Endodermal cell (in vitro differentiated cells): ENCODE measurements around the gene CELF2. TPM values are rescaled to one million over a fixed set of nuclear protein-coding genes. Genes with fewer than 3 reads are reported as not detected.

ENCODE experiments used
- DNase-seq: peaks from one replicate; pipeline ENCODE4 v3.0.0-alpha.2; 2017
- H3K27ac ChIP-seq: 2 replicates; pipeline ENCODE4 v1.5.1; 2013; ENCODE audit warnings: mild to moderate bottlenecking, low read depth, low read length, moderate library complexity
- H3K27me3 ChIP-seq: 2 replicates; pipeline ENCODE4 v1.6.1; 2013; ENCODE audit warnings: mild to moderate bottlenecking, low read length, moderate library complexity; ENCODE audit not compliant: insufficient read depth, control insufficient read depth, poor library complexity, severe bottlenecking
- H3K36me3 ChIP-seq: 2 replicates; pipeline ENCODE4 v1.7.0; 2013; ENCODE audit warnings: mild to moderate bottlenecking, low read length, moderate library complexity; ENCODE audit not compliant: control insufficient read depth, insufficient read depth
- H3K4me1 ChIP-seq: one replicate; pipeline ENCODE4 v1.7.0; 2013; ENCODE audit warnings: low read length; ENCODE audit not compliant: control insufficient read depth, insufficient read depth
- H3K4me3 ChIP-seq: 2 replicates; pipeline ENCODE4 v1.5.1; 2013; ENCODE audit warnings: mild to moderate bottlenecking, low read length, moderate library complexity
- H3K9ac ChIP-seq: 2 replicates; pipeline ENCODE4 v1.6.1; 2013; ENCODE audit warnings: mild to moderate bottlenecking, low read length, moderate library complexity; ENCODE audit not compliant: poor library complexity, severe bottlenecking; ENCODE audit errors: extremely low read depth
- H3K9me3 ChIP-seq: 2 replicates; pipeline ENCODE4 v1.6.1; 2013; ENCODE audit warnings: mild to moderate bottlenecking, low read length, moderate library complexity; ENCODE audit not compliant: control insufficient read depth
- H3K27ac Mint-ChIP-seq: 2 replicates; pipeline ENCODE4 v1.8.0; 2020; ENCODE audit warnings: mixed read lengths
- H3K27me3 Mint-ChIP-seq: 2 replicates; pipeline ENCODE4 v1.8.0; 2021; ENCODE audit warnings: mild to moderate bottlenecking, mixed read lengths; ENCODE audit not compliant: insufficient read depth
- H3K36me3 Mint-ChIP-seq: 2 replicates; pipeline ENCODE4 v1.8.0; 2020; ENCODE audit warnings: low read depth, mixed read lengths
- H3K4me1 Mint-ChIP-seq: 2 replicates; pipeline ENCODE4 v1.8.0; 2020; ENCODE audit warnings: mixed read lengths
- H3K4me3 Mint-ChIP-seq: 2 replicates; pipeline ENCODE4 v1.8.0; 2020; ENCODE audit warnings: mild to moderate bottlenecking, moderate library complexity, mixed read lengths
- H3K9me3 Mint-ChIP-seq: 2 replicates; pipeline ENCODE4 v1.8.0; 2020; ENCODE audit warnings: mild to moderate bottlenecking, mixed read lengths
- WGBS, 2 experiments: methylation state at CpG; one replicate each; pipeline versions ENCODE4 v1.1.5 to v1.1.7; 2013; ENCODE audit warnings: missing lambda C conversion rate in 2 of 2, mixed read lengths in 1 of 2; ENCODE audit not compliant: insufficient coverage in 1 of 2, insufficient read length in 1 of 2; 5-methylcytosine and 5-hydroxymethylcytosine counted together
- total RNA-seq, 2 donors: library from RNA; stranded (reverse); fragmentation: NEBNext Ultra II Directional in 1 of 2; extraction: Animal tissue kit (Norgen Biotek cat#: 25700) in 1 of 2; gene quantifications; 2 replicates in 1 of 2; 3 replicates in 1 of 2; pipeline ENCODE4 v1.2.1, GENCODE V29; 2021
- TF ChIP-seq, protein P1 (sequence below): fragments of 200-600 bp; sonication (generic); conservative IDR thresholded peaks from 2 replicates; pipeline ENCODE4 v1.5.0; 2021; ENCODE audit warnings: antibody characterized with exemption, mild to moderate bottlenecking

The CELF2 gene
- total RNA-seq, 2 donors from 2014 or later = 79.9 to 96.1 TPM

GRCh38 chr10:10992072-10992471 is 25.6 kb upstream of the CELF2 start:
- H3K27me3 ChIP-seq = no peaks in the 10 kb centered on the region
- 88% methylated on average over 2 of the region's 2 CpGs; no CpG with 5 or more reads in 1 of the 2 experiments for WGBS, 2 experiments
- H3K36me3 Mint-ChIP-seq = no peaks in the 10 kb centered on the region

GRCh38 chr10:10992961-10993714 is 24.5 kb upstream of the CELF2 start:
- no peaks in the 10 kb centered on the region for H3K27me3 Mint-ChIP-seq
- WGBS, 2 experiments = 88 to 96% methylated on average over 3 of the region's 3 CpGs

More at GRCh38 chr10:10992072-10992471, 25.6 kb upstream of the CELF2 start:
- H3K27me3 Mint-ChIP-seq = no peaks in the 10 kb centered on the region
- no peak overlapping the region for H3K4me3 Mint-ChIP-seq
- no peaks in the 10 kb centered on the region for H3K4me1 ChIP-seq
- no peak overlapping the region for H3K27ac Mint-ChIP-seq
- H3K4me3 ChIP-seq = no peak overlapping the region
- H3K9ac ChIP-seq = no peak overlapping the region
- DNase-seq = no peak
- TF ChIP-seq, protein P1, sequence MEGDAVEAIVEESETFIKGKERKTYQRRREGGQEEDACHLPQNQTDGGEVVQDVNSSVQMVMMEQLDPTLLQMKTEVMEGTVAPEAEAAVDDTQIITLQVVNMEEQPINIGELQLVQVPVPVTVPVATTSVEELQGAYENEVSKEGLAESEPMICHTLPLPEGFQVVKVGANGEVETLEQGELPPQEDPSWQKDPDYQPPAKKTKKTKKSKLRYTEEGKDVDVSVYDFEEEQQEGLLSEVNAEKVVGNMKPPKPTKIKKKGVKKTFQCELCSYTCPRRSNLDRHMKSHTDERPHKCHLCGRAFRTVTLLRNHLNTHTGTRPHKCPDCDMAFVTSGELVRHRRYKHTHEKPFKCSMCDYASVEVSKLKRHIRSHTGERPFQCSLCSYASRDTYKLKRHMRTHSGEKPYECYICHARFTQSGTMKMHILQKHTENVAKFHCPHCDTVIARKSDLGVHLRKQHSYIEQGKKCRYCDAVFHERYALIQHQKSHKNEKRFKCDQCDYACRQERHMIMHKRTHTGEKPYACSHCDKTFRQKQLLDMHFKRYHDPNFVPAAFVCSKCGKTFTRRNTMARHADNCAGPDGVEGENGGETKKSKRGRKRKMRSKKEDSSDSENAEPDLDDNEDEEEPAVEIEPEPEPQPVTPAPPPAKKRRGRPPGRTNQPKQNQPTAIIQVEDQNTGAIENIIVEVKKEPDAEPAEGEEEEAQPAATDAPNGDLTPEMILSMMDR = no peak
- H3K4me1 Mint-ChIP-seq = no peaks in the 10 kb centered on the region
- peaks cover 17% of the 10 kb centered on the region for H3K9me3 ChIP-seq
- H3K9me3 Mint-ChIP-seq = peaks cover 17% of the 10 kb centered on the region
- H3K36me3 ChIP-seq = no peaks in the 10 kb centered on the region
- no peak overlapping the region for H3K27ac ChIP-seq

GRCh38 chr10:10993785-10994184 is 23.9 kb upstream of the CELF2 start:
- Mint-ChIP-seq H3K4me3 (no peak overlapping the region), H3K4me1 (no peaks in the 10 kb centered on the region), H3K9me3 (peaks cover 21% of the 10 kb centered on the region), H3K27ac (no peak overlapping the region), H3K36me3 (no peaks in the 10 kb centered on the region), H3K27me3 (no peaks in the 10 kb centered on the region)
- Histone ChIP-seq H3K27me3 (no peaks in the 10 kb centered on the region), H3K9ac (no peak overlapping the region), H3K4me1 (no peaks in the 10 kb centered on the region), H3K4me3 (no peak overlapping the region), H3K36me3 (no peaks in the 10 kb centered on the region), H3K9me3 (peaks cover 24% of the 10 kb centered on the region), H3K27ac (no peak overlapping the region)
- TF ChIP-seq, protein P1 = no peak
- DNase-seq = no peak

More at GRCh38 chr10:10992961-10993714, 24.5 kb upstream of the CELF2 start:
- H3K27ac Mint-ChIP-seq = no peak overlapping the region
- Histone ChIP-seq H3K9ac (no peak overlapping the region), H3K4me3 (no peak overlapping the region), H3K27ac (no peak overlapping the region), H3K27me3 (no peaks in the 10 kb centered on the region), H3K36me3 (no peaks in the 10 kb centered on the region), H3K9me3 (peaks cover 24% of the 10 kb centered on the region), H3K4me1 (no peaks in the 10 kb centered on the region)
- no peak for DNase-seq
- H3K4me3 Mint-ChIP-seq = no peak overlapping the region
- no peaks in the 10 kb centered on the region for H3K4me1 Mint-ChIP-seq
- H3K9me3 Mint-ChIP-seq = peaks cover 21% of the 10 kb centered on the region
- TF ChIP-seq, protein P1 = no peak
- no peaks in the 10 kb centered on the region for H3K36me3 Mint-ChIP-seq
